OCI-LY7 (cell line): ENCODE measurements around the gene DMGDH. TPM values are rescaled to one million over a fixed set of nuclear protein-coding genes. Genes with fewer than 3 reads are reported as not detected.
A peak's percentile ranks its signal among the peaks of the same experiment; 100 is the strongest.

ENCODE experiments used
- BruUV-seq: library from RNA; stranded (reverse); fragments of 400-500 nt; replicated peaks from 2 replicates; lab custom pipeline; 2021; lab: Mats Ljungman, UMichigan
- CTCF ChIA-PET: fragments of 300-600 bp; sonication (Branson Sonifier 250); formaldehyde crosslinking; loops from one replicate; lab custom pipeline; 2022; ENCODE audit warnings: antibody characterized with exemption; ENCODE audit not compliant: unreplicated experiment; lab: Charles Lee
- POLR2A ChIA-PET: fragments of 300-600 bp; sonication (Branson Sonifier 250); formaldehyde crosslinking; loops from one replicate; lab custom pipeline; 2022; ENCODE audit warnings: antibody characterized with exemption; lab: Charles Lee
- DNase-seq: peaks from one replicate; pipeline ENCODE4 v3.0.0-alpha.2; 2015; ENCODE audit warnings: low spot score
- H2AFZ ChIP-seq: fragments of 200-600 bp; sonication (generic), shearing (Covaris generic); 2 replicates; pipeline ENCODE4 v1.6.1; 2014; ENCODE audit warnings: mild to moderate bottlenecking, antibody characterized with exemption, low read length, moderate library complexity
- H3K27ac ChIP-seq: fragments of 200-600 bp; sonication (generic); 2 replicates; pipeline ENCODE4 v1.5.1; 2014; ENCODE audit warnings: mixed run types, low read depth, mild to moderate bottlenecking, moderate library complexity, low read length, inconsistent platforms; ENCODE audit not compliant: poor library complexity, severe bottlenecking
- H3K36me3 ChIP-seq: fragments of 200-600 bp; sonication (generic); 2 replicates; pipeline ENCODE4 v1.6.1; 2014; ENCODE audit warnings: mild to moderate bottlenecking, antibody characterized with exemption, low read length, moderate library complexity, mixed read lengths; ENCODE audit not compliant: insufficient read depth
- H3K4me1 ChIP-seq: fragments of 200-600 bp; sonication (generic); 2 replicates; pipeline ENCODE4 v1.5.1; 2014; ENCODE audit warnings: mild to moderate bottlenecking, low read length; ENCODE audit not compliant: insufficient read depth, poor library complexity, severe bottlenecking
- H3K4me2 ChIP-seq: fragments of 200-600 bp; sonication (generic); 2 replicates; pipeline ENCODE4 v1.6.1; 2014; ENCODE audit warnings: mild to moderate bottlenecking, low read length
- H3K4me3 ChIP-seq: fragments of 200-600 bp; sonication (generic); 2 replicates; pipeline ENCODE4 v1.5.1; 2014; ENCODE audit warnings: mild to moderate bottlenecking, low read depth, low read length; ENCODE audit not compliant: poor library complexity, severe bottlenecking
- H3K79me2 ChIP-seq: fragments of 200-600 bp; sonication (generic); 2 replicates; pipeline ENCODE4 v1.6.1; 2016; ENCODE audit warnings: low read depth, mild to moderate bottlenecking, low read length, moderate library complexity, mixed read lengths; ENCODE audit not compliant: insufficient read depth
- H3K9me2 ChIP-seq: fragments of 200-600 bp; sonication (generic); 2 replicates; pipeline ENCODE4 v1.6.1; 2016; ENCODE audit warnings: mild to moderate bottlenecking, low read length, mixed read lengths; ENCODE audit not compliant: insufficient read depth
- H3K9me3 ChIP-seq: fragments of 200-600 bp; sonication (generic); 2 replicates; pipeline ENCODE4 v1.6.1; 2014; ENCODE audit warnings: mild to moderate bottlenecking, mixed run types, low read length, mixed read lengths
- H4K20me1 ChIP-seq: fragments of 200-600 bp; sonication (generic); 2 replicates; pipeline ENCODE4 v1.6.1; 2014; ENCODE audit warnings: mild to moderate bottlenecking, antibody characterized with exemption, low read length, moderate library complexity, mixed read lengths; ENCODE audit not compliant: insufficient read depth
- EZH2phosphoT487 ChIP-seq: fragments of 200-600 bp; sonication (generic); IDR thresholded peaks from 2 replicates; pipeline ENCODE4 v1.6.1; 2018; ENCODE audit warnings: low read depth, borderline replicate concordance, mild to moderate bottlenecking, mixed run types, antibody characterized with exemption, low read length, moderate library complexity, mixed read lengths
- intact Hi-C: fragments of 100-400 bp; cut with micrococcal nuclease; formaldehyde crosslinking; loops from one replicate; pipeline ENCODE4 v1.10.0; 2022; ENCODE audit not compliant: unreplicated experiment
- total RNA-seq, 2 experiments: library from RNA; depleted of rRNA in 1 of 2; stranded (reverse); fragments of >200 nt in 1 of 2; shearing (Covaris generic) in 1 of 2; gene quantifications; 2 replicates each; pipeline ENCODE4 v1.2.3, GENCODE V29; 2014 to 2022
- TF ChIP-seq, protein P1 (sequence below): fragments of 200-600 bp; sonication (generic); conservative IDR thresholded peaks from 2 replicates; pipeline ENCODE4 v1.5.1; 2014; ENCODE audit warnings: mild to moderate bottlenecking, antibody characterized with exemption, low read length, moderate library complexity, mixed read lengths

DMGDH gene
- total RNA-seq, 2 experiments from 2014 or later = 1.5 TPM; not detected in 1

DNA sequence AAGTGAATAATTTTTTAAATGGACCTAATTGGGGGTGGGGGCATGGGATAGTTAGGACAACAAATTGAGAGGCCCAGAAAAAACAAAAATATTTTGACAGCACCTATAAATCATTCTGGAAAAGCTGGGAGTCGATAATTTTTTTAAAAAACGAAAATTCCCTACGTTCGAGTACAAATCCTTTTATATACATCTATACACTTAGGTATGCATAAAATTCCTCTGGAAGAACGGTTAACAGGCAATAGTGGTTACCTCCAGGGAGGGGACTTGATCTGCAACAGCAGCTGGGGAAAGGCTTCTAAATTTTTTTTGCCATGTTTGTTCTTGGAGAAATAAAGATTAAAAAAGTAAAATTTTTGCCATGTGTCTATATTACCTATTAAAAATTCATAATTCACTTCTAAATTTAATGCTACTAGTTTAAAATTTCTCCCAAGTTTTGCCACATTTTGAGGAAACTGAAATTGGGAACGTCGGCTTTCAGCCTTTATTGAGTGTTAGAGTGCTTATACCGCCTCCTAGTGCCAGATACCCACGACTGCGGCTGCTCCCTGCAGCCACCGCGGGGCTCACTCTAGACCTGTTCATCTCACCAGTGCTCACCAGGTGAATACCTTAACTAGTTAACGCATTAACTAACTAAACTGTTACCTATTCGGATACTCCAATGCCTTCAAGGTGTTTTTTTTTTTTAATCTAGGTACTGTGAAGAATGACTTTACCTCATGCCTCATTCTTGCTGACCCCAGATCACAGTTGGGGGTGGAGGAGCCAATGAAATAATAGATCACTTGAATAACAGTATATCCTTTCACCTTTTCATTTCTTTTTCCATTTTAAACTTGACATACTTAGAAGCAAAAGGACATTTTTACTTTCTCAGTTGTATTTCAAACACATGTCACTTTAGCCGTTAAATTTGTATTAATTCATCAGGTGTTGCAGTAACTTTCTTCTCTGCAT is 40.3 kb upstream of the DMGDH start:
- no TSS peak for BruUV-seq
- Histone ChIP-seq H3K79me2 (no peaks in the 10 kb centered on the region), H2AFZ (no peak overlapping the region), H3K4me2 (no peak overlapping the region), H3K4me1 (no peaks in the 10 kb centered on the region), H3K4me3 (no peak overlapping the region), H3K9me3 (no peaks in the 10 kb centered on the region), H3K9me2 (no peaks in the 10 kb centered on the region), H3K36me3 (no peaks in the 10 kb centered on the region), H3K27ac (no peak overlapping the region), H4K20me1 (no peaks in the 10 kb centered on the region)
- ChIA-PET POLR2A (interaction anchor here (0.8 kb wide), 1 partner anchor 19 kb away, joined by 3 read pairs; no protein-coding TSS in a partner anchor), CTCF (no interaction called here)
- TF ChIP-seq, protein P1, sequence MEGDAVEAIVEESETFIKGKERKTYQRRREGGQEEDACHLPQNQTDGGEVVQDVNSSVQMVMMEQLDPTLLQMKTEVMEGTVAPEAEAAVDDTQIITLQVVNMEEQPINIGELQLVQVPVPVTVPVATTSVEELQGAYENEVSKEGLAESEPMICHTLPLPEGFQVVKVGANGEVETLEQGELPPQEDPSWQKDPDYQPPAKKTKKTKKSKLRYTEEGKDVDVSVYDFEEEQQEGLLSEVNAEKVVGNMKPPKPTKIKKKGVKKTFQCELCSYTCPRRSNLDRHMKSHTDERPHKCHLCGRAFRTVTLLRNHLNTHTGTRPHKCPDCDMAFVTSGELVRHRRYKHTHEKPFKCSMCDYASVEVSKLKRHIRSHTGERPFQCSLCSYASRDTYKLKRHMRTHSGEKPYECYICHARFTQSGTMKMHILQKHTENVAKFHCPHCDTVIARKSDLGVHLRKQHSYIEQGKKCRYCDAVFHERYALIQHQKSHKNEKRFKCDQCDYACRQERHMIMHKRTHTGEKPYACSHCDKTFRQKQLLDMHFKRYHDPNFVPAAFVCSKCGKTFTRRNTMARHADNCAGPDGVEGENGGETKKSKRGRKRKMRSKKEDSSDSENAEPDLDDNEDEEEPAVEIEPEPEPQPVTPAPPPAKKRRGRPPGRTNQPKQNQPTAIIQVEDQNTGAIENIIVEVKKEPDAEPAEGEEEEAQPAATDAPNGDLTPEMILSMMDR = peak; percentile 83
- TF ChIP-seq EZH2phosphoT487 = no peak
- peak; percentile 26 for DNase-seq
- intact Hi-C loops = no loop called here

DNA sequence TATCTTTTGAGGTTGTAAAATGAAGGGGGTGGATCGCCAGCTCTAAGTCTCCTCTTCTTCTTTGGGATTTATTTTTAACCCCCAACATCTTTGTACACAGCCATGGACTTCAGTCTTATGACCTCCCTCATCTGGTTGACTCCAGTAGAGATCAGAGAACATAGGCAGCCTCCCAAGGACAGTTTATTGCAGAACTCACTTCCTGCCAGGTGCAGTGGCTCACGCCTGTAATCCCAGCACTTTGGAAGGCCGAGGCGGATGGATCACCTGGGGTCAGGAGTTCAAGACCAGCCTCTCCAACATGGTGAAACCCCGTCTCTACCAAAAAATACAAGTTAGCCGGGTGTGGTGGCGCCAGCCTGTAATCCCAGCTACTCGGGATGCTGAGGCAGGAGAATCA is 39.3 kb upstream of the DMGDH start:
- intact Hi-C loops = no loop called here
- Histone ChIP-seq H3K4me1 (no peaks in the 10 kb centered on the region), H4K20me1 (no peaks in the 10 kb centered on the region), H3K4me3 (no peak overlapping the region), H3K4me2 (no peak overlapping the region), H3K79me2 (no peaks in the 10 kb centered on the region), H3K36me3 (no peaks in the 10 kb centered on the region), H3K9me2 (no peaks in the 10 kb centered on the region), H3K9me3 (no peaks in the 10 kb centered on the region), H3K27ac (no peak overlapping the region), H2AFZ (no peak overlapping the region)
- DNase-seq = no peak
- TF ChIP-seq, protein P1 = no peak
- TF ChIP-seq EZH2phosphoT487 = no peak
- ChIA-PET CTCF (no interaction called here), POLR2A (interaction anchor here (0.8 kb wide), 1 partner anchor 18 kb away, joined by 3 read pairs; no protein-coding TSS in a partner anchor)
- no TSS peak for BruUV-seq

DNA sequence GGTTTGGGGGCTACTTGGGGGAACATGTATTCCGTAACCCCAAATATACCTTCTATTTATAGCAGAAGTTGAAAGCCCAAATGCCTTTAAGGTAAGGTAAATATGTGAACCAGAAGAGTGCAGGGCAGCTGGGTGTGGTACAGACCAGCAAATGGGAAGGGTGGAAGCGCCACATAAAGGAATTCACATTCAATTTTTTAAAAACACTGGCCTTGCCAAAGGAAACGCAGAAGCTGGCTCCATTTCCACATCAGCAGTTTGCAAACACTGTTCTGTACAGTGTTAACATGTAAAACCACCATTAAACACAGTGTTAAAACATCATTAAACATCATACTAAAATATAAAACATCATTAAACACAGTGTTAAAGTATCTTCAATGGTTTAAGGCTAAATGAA is 38.6 kb upstream of the DMGDH start:
- H3K4me2 ChIP-seq = no peak overlapping the region
- H3K36me3 ChIP-seq = no peaks in the 10 kb centered on the region
- H3K4me1 ChIP-seq = no peaks in the 10 kb centered on the region
- CTCF ChIA-PET = no interaction called here
- H4K20me1 ChIP-seq = no peaks in the 10 kb centered on the region
- H3K9me3 ChIP-seq = no peaks in the 10 kb centered on the region
- POLR2A ChIA-PET = interaction anchor here (0.6 kb wide), 1 partner anchor 12 kb away, joined by 3 read pairs; no protein-coding TSS in a partner anchor
- H3K4me3 ChIP-seq = no peak overlapping the region
- intact Hi-C loops = no loop called here
- DNase-seq = no peak
- no peaks in the 10 kb centered on the region for H3K79me2 ChIP-seq
- BruUV-seq = no TSS peak
- H3K9me2 ChIP-seq = no peaks in the 10 kb centered on the region
- no peak overlapping the region for H2AFZ ChIP-seq
- H3K27ac ChIP-seq = no peak overlapping the region
- TF ChIP-seq, protein P1 = no peak
- TF ChIP-seq EZH2phosphoT487 = no peak
